ENCODE measurements around the gene CEACAM18.

The CEACAM18 gene

DNA sequence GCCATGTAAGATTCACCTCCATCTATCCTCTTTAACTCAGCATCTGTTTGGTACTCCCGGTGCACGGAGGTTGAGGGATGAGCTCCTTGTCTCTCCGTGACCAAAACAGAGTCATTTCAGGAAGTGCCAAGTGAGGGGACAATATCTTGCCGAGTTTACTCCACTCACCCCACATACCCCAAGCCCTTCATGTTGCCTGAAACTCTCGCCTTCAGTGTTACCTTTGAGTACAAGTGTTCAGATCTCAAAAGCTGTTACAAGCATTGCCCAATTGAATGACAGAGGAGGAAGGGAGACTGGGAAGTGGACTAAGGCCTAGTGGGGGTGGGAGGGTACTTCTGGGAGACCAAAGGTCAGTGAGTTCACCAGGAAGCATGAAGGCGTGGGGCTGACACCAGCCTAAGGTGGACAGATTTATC lies 29.3 kb downstream of the CEACAM18 start:
- TF ChIP-seq, protein P1, sequence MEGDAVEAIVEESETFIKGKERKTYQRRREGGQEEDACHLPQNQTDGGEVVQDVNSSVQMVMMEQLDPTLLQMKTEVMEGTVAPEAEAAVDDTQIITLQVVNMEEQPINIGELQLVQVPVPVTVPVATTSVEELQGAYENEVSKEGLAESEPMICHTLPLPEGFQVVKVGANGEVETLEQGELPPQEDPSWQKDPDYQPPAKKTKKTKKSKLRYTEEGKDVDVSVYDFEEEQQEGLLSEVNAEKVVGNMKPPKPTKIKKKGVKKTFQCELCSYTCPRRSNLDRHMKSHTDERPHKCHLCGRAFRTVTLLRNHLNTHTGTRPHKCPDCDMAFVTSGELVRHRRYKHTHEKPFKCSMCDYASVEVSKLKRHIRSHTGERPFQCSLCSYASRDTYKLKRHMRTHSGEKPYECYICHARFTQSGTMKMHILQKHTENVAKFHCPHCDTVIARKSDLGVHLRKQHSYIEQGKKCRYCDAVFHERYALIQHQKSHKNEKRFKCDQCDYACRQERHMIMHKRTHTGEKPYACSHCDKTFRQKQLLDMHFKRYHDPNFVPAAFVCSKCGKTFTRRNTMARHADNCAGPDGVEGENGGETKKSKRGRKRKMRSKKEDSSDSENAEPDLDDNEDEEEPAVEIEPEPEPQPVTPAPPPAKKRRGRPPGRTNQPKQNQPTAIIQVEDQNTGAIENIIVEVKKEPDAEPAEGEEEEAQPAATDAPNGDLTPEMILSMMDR (IDR thresholded peaks at IDR 0.05; ENCODE audit: borderline replicate concordance, control extremely low read depth, extremely low read depth, insufficient read depth, missing control alignments), result no peak
- in situ Hi-C loops (cut with MboI; ENCODE audit: low sequenced_read_pairs, unreplicated experiment), result no loop called here
- no peak for DNase-seq (ENCODE audit: low spot score)

DNA sequence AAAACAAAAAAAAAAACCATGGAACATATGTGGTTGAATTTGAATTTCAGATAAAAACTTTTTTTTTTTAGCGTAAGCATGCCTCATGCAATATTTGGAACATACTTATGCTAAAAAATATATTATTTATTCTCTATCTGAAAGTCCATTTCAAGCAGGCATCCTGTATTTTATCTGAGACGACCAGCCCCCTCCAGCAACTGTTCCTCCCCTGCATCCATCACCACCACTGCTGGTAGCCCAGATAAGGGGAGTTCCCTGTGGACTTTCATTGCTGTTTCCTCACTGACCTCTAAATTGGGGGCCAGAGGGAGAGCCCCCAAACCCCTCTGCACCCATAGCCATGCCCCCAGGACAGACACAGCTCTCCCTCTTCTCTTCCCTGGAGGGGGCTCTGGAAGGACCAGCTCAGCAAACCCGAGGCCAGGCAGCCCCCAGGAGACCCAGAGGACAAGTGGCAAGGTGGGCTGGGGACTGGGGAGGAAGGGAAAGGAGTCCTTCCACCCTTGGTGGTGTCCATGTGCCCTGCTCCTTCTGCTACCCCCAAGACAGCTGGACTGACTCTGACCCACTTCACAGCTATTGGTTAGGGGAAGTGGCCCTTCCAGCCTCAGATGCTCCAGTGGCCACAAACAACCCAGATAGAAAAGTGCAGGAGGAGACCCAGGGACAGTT lies 29.9 kb downstream of the CEACAM18 start:
- DNase-seq (ENCODE audit: low spot score), result no peak
- in situ Hi-C loops (cut with MboI; ENCODE audit: low sequenced_read_pairs, unreplicated experiment), result no loop called here
- TF ChIP-seq, protein P1 (IDR thresholded peaks at IDR 0.05; ENCODE audit: borderline replicate concordance, control extremely low read depth, extremely low read depth, insufficient read depth, missing control alignments), result no peak

DNA sequence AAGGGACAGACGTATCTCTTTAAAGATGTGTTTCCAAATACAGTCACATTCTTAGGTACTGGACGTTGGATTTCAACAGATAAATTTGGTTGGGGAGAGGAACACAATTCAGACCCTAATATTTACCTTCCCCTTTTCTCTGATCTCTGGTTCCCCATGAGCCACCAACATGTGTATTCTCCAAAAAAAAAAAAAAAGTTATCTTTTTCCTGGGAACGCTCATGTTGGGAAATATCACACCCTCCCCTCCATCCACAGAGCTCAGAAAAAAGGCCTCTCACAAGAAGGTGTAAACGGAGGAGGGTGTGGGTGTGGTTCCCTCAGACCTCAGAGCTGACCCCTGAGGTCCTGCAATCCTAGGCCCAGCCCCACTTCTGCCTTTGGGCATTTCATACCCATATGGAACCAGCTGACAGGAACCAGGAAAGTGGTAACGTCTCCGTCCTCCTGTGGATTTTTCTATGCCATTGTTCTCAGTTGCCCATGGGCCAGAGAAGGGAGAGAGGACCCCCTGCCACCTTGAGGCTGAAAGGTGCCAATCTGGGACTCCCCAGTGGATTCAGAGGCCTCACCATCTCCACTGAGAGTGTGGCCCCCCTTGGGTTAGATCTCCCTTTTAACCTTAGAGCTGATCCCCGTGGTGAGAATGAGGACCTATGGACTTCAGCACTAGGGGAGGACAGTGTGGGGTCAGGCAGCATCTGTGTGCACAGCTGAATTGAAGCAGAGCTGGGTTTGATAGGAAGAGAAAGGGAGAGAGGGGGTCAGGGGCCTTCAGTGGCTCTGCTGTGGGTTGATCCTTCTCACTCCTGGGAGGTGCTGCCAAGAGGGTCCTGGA lies 31.7 kb downstream of the CEACAM18 start:
- in situ Hi-C loops (cut with MboI; ENCODE audit: low sequenced_read_pairs, unreplicated experiment), result no loop called here
- no peak for DNase-seq (ENCODE audit: low spot score)
- TF ChIP-seq, protein P1 (IDR thresholded peaks at IDR 0.05; ENCODE audit: borderline replicate concordance, control extremely low read depth, extremely low read depth, insufficient read depth, missing control alignments), result no peak

DNA sequence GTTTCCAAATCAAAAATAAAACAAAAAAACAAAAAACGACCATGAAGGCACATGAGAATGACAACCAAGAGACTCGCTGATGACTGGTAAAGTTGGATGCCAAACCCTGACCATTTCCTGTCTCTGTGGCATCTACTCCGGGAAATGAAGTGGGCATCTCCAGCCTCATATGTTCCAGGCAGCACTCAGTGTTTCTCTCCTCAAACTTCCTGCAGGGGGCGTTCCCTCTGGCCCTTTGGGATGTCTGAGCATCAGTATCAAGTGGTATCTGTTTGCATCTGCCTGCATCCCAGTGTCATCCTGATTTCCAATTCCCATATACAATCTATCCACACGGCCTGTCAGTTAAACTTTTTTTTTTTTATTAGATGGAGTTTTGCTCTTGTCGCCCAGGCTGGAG lies 33.0 kb downstream of the CEACAM18 start:
- in situ Hi-C loops (cut with MboI; ENCODE audit: low sequenced_read_pairs, unreplicated experiment), result no loop called here
- TF ChIP-seq, protein P1 (IDR thresholded peaks at IDR 0.05; ENCODE audit: borderline replicate concordance, control extremely low read depth, extremely low read depth, insufficient read depth, missing control alignments), result peak; percentile 16
- DNase-seq (ENCODE audit: low spot score), result no peak

DNA sequence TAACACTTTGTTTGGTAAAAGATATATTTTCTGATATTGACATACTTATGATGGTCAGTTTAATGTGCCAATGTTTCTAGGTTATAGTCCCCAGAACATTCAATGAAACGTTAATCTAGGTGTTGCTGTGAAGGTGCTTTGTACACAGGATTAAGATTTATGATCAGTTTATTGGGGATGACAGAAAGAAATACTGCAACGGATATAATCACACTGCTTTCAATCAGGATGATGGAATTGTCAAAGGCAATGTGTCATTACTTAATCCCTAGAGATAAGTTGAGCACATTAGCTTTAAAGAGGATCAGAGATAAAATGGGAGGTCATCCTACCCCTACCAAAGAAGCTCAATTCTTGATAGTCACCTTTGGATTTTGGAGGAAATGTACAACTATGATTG lies 35.6 kb downstream of the CEACAM18 start:
- in situ Hi-C loops (cut with MboI; ENCODE audit: low sequenced_read_pairs, unreplicated experiment), result no loop called here
- TF ChIP-seq, protein P1 (IDR thresholded peaks at IDR 0.05; ENCODE audit: borderline replicate concordance, control extremely low read depth, extremely low read depth, insufficient read depth, missing control alignments), result no peak
- no peak for DNase-seq (ENCODE audit: low spot score)

DNA sequence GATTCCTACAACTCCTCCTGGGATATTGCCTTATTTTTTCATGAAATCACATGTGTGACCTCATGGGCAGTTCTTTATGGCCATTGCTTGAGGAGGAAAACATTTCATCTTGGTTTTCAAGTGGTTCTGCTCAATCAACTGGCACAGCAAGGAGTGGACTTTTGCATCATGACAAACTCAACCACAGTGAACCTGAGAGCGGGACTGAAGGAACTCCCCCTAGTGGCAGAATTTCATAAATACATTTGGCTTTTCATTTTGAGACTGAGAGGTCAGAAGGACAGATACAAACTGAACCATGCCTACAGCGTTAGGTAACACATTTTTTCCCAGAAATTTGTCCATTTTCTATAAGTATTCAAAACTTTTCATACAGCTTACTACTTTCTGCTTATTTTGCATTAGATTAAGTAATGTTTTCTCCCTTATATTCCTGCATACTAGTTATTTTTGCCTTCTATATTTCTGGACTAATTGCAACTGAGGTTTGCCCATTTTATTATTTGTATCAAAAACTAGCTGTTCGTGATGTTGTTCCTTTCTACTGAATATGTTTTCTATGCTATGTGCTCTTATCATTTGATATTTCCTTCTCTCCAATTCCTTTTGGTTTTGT lies 36.6 kb downstream of the CEACAM18 start:
- TF ChIP-seq, protein P1 (IDR thresholded peaks at IDR 0.05; ENCODE audit: borderline replicate concordance, control extremely low read depth, extremely low read depth, insufficient read depth, missing control alignments), result peak; percentile 67
- peak; percentile 69 for DNase-seq (ENCODE audit: low spot score)
- in situ Hi-C loops (cut with MboI; ENCODE audit: low sequenced_read_pairs, unreplicated experiment), result no loop called here
